Activated CD8-positive, alpha-beta memory T cell treated with anti-CD3 and anti-CD28 coated beads for 4 hours (primary cell): ENCODE results near the gene SEC14L2.
"Not testable (repeated sequence)": the region's sequence is repeated elsewhere in the genome, so short reads cannot be mapped to it uniquely, and the experiment has no call there.

Experiments
- DNase-seq, 2 donors: peaks; one replicate each; pipeline ENCODE4 v3.0.0-alpha.2; 2020; ENCODE audit warnings: low read depth in 2 of 2

SEC14L2 gene

DNA sequence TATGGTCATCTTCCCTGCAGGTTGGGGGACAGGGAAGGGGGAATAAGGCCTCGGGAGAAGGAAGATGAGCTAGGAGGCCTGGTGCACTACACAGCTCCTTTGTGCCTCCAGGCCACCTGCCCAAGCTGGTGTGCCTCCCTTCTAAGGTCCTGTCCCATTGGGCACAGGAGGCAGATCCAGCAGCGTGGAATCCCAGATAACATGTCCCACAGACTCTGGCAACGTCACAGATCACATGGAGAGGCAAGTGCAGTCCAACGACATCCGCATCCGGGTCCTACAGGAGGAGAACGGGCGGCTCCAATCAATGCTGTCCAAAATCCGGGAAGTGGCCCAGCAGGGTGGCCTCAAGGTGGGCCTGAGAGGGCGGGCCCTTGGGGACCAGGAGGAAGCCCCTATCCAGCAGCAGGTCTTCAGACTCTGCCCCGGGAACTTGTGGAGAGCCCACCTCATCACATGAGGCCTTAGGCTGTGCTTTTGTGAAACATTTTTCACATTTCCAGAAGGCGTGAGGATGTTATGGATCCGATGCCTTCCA, 21.4 kb upstream of the SEC14L2 start:
- DNase-seq, result no peak

DNA sequence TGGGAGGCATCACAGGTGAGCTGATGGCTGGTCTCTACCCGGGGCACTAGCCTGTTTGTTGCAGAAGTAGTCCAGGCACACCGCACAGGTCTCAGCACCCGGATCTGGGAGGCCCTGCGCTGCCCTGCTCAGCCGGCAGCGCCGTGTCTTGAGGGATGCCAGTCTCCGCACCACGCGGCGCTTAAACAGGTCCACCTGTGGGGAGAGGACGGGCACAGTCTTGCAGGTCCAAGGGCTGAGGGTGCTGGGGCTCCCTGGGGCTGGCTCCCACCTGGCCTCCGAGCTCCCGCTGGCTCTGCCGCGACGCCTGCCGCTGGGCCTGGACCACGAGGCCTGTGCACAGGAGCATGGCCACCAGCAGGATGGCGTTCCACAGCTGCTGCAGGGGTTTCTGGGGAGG, 16.8 kb upstream of the SEC14L2 start:
- no peak for DNase-seq

DNA sequence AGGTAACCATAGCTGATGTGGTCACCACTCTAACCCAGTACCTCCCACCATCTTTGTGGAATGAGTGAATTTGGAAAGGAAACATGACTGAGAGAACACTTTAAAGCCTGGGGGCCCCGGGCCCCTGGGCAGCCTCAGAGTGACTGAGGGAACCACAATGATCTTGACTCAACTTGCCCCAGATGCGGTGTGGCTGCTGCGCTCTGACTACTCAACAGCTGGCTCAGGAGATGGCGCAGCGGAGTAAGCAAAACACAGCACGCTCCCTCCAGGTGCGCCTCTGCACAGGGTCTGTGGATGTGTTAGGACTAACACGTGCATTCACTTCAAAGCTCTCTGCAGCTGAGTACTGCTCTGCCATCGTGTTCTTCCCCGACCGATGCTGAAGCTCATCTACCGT, 15.6 kb upstream of the SEC14L2 start:
- no peak for DNase-seq

DNA sequence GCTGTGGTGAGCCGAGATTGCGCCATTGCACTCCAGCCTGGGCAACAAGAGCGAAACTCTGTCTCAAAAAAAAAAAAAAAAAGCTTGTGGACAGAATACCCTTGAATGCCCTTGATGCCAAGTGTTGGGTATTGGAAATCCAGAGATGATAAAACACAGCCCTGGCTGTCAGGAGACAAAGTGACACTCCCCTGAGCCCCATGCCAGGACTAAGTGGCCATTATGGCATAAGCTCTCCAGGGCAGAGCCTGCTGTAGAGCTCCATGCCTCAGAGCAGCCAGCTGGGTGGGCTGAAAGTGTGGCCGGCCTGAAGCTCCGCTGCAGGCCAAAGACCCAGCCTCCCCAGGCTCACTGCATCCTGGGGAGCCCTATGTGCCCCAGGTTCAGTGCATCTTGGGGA, 14.5 kb upstream of the SEC14L2 start:
- DNase-seq, result no peak

DNA sequence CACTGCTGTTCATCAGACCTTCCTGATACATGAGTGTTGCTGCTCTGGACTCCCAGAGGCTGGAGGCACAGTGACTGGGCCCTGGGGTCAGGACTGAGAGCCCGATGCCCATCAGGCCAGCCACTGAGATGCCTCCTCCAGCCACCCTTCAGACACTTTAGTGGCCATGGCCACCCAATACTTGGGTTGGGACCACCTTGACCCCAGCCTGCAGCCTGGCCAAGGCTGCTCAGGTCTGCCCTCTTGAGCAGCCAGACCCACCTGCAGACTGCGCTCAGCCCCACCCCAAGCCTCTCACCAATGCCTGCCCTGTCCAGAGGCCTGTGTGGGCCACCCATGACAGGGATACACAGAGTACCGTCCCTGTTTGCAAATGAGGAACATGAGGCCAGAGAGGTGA, 13.8 kb upstream of the SEC14L2 start:
- no peak for DNase-seq

DNA sequence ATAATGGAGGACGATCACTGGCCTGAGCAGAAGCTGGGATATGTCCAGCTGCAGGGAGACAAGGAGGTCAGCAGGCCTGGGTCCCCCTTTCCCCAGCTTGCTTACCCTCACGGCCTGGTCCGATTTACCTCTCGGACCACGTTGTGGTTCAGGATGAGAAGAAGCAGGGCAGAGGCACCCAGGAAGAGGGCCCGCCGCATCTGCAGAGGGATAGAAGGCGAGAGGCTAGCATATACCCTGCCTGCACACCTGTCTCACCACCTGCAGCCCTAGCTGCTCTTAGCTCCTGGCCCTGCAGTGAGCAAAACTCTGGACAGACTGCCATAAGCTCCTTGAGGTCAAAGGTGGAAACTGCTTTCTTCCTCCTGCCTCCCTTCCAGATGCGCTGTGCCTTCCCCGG, 10.9 kb upstream of the SEC14L2 start:
- no peak for DNase-seq

DNA sequence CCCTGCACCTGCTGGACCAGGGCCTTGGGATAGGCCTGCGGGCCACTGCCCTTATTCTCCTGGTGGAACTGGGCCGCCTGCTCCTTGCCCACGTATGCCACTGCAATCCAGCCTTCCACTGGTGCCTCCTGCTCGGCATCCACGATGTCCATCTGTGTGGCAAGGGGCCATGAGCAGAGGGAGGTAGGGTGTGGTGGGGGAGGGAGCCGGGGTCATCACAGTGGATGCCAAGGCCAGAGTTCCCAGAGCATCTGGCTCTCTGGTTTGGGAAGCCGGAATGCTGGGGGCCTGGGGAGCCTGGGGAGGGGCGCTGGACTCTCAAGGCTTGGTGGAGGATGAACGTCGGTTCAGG, 10.2 kb upstream of the SEC14L2 start:
- DNase-seq, result no peak

DNA sequence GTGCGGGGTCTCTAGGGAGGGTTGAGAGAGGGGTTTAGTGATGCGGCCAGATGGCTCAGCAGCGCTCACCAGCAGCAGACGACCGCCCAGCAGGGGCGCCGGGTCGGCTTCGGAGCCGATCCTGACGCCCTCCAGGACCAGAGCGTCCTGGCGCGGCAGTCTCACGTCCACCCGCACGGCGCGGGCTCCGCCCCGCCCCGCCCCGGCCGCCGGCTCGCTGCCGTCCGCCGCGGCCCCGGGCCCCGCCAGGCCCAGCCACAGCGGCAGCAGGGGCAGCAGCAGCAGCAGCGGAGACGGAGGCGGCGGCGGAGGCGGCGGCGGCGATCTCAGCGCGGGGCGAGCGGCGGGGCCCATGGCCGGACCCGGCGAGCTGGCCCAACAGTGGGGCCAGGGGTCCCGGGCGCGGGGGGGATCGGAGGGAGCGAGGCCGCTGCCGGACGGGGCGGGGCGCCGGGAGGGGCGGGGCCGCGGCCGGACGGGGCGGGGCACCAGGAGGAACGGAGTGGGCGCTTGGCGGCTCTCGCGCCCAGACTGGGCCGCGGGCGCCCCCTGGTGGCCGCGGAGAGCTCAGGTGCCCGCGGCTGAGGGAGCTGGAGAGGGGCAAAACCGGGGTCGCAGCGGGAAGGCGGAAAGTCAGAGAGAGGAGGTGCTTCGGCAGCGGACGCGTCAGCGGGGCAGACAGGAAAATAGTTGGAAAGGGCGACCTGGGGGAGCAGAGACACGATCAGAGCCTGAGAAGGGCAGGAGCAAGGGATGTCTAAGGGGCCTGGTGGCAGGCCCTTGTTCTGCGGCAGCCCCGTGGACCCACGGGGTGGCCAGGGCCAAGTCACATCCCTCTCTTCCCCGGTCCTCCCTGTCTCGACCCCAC, 9.6 kb upstream of the SEC14L2 start, which contains the start of gene RNF215:
RNF215 (minus strand) TSS at position 452 of the 868 bp plus-strand sequence; CDS start at position 354, 98 bp downstream.
- peak; percentile 48 to 62 for DNase-seq

DNA sequence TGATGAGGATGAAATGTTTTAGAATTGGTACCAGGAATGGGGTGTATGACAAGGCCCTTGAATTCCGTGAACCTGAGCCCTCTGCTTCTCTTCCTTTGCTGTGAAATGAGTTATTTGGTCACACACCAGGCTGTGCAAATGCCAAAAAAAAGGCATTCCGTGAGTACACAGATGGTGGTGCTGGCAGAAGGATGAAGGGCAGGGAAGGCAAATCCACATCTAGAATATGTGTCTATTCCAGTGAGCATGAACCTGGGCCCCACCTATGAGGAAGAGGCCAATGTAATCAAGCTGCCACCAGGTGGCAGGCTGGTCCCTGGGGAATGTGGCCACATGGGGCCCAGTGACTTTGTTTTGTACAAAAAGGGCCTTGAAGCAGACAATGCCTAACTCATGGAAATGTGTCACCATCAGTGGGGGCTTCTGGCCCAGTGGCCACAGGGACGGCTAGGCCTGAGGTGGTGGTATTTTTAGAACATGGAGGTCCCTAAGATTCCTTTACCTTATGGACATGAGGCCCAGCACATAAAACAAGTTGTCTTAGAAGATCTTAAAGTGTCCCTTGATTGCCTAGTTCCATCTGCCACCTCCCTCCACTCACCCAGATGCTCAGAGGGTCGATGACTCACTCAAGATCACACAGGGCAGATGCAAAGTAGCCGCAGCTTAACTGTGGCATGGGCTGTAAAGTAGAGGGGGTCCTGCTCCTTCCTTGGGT, 5.7 kb upstream of the SEC14L2 start:
- peak; percentile 48 to 63 for DNase-seq

DNA sequence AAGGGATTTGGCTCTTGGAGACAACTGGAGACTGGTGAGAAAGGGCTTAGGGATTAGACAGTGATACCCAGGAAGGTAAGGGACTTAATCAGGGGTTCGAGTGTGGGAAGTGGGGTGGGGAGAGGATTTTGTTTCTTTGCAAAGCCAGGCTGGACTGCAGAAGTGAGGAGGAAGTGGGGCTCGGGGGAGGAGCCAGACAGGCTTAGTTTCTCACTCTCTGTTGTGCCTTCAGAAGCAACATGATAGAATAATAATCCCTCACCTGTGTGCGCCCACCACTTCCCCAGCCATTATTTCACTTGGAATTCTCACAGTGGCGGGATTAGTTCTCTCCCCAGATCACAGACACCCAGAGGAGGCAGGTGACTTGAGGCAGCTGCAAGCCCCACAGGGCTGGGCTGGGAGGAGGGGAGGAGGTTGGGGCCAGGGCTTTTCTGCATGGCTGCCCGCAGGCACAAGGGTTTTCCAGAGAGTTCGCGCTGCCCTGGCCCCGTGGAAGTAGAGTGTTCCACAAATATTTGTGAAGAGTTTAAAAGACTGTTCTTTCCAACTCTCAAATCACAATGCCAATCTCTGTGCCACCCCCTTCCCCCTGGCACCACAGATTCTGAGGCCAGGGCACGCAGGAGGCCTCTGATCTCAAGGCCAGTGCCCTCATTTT, 4.0 kb upstream of the SEC14L2 start:
- no peak for DNase-seq

DNA sequence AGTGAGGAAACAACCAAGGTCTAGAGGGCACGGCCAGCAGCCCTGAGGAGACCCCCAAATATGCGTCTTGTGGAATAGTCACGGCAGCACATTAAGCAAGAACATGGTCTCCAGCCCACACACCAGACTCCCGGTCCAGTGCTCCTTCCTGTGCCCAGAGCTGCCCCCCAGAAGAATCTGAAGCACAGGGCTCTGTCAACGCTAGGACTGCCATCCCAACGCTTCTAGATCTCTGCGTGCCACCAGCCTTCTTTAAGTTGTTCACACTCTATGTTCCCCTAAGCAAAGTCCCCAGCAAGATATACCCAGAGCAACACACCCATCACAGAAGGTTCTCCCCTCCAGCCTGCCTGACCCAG, 3.5 kb upstream of the SEC14L2 start:
- no peak for DNase-seq

DNA sequence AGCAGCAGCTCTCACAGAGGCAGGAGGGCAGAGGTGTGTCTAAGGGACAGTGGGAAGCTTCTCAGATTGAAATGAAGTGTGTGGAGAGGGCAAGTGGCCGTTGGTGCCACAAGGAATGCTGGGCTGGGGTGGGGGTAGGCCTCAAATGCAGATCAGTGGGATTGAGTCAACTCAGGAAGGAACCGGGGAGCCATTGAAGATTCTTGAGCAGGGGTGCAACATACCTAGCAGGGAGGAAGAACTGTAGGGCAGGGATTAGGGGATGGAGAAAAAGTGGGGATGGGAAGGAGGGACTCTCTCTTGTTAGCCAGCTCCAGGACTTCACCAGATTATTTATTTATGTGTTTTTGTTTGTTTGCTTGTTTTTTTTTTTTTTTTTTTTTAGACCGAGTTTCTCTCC, 2.9 kb upstream of the SEC14L2 start:
- no peak for DNase-seq

DNA sequence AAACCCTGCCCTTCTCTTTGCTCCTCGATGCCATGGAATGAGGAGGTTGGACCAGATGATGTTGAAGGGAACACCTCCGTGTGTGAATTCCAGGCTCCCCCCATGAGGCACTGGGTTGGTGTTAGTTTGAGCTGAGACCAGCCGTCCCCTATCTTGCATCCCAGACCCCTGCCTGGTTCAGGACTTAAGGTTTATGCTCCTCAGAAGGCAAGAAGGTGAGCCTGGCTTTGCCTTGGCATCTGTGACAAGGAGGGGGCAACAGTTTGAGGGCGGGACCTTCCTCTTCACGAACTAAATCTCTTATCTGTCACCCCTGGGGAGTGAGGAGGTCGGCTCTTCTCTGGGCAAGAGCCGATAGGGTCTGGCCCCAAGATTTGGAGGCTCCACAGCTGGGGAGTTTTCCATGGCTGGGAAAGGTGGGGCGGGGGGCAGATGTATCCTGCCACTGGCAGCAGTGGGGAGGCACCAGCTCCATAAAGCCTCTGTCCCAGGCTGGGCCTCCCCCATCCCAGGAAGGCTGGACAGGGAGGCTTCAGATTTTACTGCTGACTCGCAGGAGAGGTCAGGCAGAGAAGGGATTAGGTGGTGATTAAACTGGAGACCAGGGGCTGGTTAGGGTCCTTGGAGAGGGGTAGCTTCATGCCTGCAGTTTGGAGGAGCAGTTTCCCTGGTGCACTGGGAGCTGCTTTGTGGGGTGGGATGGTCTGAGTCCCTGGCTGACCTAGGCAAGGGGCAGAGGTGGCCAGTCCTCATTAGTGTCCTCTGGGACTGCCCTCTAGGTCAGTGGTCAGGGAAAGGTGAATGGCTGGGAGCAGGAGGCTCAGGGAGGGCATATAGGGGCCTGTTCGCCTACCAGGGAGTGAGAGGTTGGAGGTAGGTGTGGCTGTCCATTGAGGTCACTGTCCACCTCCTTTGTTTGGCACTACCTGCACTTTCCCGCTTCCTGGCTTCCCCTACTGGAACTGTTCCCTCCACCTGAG, 1.1 kb downstream of the SEC14L2 start:
- no peak for DNase-seq

DNA sequence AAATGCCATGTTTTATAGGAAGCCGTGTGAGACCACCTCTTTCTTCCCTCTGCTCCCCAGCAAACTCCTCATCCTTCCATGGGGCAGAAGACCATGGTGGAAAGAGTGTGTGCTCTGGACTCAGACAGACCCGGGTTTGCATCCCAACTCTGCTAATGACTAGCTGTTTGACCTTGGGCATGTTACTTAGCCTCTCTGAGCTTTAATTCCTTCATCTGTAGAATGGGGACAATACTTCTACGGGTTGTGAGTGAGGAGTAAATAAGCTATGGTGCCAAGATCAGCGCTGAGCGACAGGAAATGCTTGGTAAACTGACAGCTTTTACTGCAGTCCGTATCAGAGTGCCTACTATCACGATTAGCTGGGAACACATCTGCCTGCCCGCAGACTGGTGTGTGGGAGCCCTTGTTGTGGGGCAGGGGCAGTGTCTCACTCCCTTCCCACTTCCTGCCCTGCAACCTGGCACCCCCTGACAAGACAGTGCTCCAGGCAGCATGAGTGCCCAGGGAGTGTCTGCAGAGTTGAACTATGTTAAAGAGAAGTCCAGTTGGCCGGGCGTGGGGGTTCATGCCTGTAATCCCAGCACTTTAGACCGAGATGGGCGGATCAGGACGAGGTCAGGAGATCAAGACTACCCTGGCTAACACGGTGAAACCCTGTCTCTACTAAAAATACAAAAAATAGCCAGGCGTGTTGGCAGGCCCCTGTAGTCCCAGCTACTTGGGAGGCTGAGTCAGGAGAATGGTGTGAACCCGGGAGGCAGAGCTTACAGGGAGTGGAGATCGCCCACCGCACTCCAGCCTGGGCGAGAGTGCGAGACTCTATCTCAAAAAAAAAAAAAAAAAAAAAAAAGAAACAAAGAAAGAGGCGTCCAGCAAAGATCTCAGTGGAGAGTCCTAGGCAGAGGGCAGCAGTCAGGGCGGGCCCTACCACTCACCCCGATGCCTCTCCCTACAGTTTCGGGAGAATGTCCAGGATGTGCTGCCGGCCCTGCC, 2.2 kb downstream of the SEC14L2 start:
- no peak for DNase-seq

DNA sequence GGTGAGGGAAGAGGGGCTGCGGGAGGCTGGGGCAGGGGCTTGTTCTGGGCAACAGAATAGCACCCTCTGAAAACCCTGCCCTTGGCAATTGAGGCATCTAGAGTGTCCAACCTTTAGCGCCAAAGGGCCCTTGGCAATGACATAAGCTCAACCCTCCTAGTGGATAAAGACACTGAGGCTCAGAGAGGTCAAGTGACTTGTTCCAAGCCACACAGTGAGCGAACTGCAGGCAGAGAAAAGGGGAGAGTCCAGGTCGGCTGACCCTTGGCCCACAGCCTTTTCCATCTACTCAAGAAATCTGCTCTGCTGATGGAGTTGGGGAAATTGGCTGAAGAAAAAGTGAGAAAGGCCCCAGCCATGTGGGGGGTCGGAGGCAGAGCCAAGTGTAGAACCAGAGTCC, 2.9 kb downstream of the SEC14L2 start:
- no peak for DNase-seq

DNA sequence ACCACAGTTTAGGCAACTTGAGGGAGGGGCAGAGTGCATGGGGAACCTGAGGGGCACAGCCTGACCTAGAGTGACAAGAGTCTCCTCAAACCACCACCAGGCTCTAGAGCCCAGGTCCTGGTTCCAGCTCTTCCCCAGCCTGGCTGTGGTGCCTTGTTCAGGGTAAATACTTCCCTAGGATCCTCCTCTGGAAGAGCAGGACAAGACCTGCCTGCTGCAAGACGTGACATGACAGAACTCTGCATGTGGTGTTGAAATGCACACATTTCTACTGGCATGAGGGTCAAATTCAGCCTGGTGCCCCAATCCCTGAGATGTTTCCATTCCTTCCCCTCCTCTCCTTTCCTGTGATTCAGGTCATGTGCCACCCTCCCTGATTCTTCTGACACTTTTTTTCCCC, 3.3 kb downstream of the SEC14L2 start:
- no peak for DNase-seq

DNA sequence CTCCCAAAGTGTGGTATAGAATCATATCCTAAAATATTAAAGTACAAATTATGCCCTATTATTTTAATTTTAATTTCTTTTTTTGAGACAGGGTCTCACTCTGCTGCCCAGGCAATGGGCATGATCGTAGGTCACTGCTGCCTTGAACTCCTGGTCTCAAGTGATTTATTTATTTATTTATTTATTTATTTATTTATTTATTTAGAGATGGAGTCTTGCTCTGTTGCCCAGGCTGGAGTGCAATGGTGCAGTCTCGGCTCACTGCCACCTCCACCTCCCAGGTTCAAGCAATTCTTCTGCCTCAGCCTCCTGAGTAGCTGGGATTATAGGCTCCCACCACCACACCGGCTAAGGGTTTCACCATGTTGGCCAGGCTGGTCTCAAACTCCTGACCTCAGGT, 4.2 kb downstream of the SEC14L2 start:
- DNase-seq, result not testable (repeated sequence)

DNA sequence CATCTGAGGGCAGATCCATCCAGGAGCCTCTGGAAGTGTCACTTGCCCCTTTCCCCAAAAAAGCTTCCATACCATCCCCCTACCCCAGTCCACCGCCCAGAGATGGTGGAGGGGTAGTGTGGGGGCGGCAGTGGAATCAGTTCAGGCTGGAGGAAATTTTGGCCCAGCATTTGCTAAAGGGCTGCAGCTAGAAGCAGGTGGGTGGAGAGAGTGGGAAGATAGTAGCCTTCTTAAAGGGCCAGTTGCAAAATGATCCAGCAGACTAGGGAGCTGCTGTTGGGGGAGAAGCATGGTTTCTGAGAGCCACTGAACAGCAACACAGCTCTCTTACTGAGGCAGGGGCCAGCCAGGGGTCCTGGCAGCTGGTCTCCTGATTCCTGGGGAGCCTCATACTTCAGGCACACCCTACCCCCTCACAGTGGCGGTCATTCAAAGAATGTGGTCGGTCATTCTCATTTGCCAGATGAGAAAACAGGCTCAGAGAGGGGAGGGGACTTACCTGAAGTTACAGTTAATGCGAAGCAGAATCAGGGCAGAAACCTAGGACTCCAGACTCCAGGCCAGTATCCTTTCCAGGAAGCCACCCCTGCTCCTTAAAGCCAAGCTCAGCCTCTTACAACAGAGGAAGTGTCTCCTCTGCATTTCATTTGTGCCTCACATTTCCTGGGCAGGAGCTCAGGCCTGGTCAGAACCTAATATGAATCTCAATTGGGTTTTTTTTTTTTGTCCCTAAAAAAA, 5.4 kb downstream of the SEC14L2 start:
- DNase-seq, result no peak

DNA sequence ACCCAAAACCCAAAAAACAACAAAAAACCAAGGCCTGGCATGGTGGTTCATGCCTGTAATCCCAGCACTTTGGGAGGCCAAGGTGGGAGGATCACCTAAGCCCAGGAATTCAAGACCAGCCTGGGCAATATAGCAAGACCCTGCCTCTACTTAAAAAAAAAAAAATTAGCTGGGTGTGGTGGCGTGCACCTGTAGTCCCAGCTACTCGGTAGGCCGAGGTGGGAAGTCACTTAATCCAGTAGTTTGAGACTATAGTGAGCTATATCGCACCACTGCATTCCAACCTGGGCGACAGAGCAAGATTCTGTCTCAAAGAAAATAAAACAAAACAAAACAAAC, 5.9 kb downstream of the SEC14L2 start:
- DNase-seq, result not testable (repeated sequence)
